ENCODE measurements around the gene REPS1. TPM values are rescaled to one million over a fixed set of nuclear protein-coding genes. Genes with fewer than 3 reads are reported as not detected.

The REPS1 gene
- total RNA-seq, 2 donors from 2014 or later: 43.1 to 86.0 TPM

DNA sequence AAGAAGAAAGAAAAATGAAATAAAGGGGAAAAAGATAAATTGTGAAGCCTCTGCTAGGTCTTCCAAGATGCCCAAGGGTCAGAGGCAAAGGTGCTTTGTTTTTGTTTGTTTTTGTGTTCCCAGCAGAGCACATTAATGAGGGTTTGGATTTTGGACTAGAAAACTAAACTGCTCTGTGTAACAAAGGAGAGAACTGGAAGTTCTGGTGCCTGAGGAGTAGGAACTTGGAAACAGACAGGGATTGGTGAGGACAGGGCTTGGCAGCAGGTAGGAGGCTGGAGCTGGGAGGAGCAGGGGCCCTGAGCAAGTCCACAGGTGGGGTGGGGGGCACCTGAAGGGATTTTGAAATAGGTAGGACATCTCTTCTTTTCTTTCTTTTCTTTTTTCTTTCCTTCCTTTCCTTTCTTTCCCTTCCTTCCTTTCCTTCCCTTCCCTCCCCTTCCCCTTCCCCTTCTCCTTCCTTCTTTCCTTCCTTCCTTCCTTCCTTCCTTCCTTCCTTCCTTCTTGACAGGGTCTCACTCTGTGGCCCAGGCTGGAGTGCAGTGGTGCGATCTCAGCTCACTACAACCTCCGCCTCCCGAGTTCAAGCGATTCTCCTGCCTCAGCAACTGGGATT lies 25.2 kb upstream of the REPS1 start:
- Histone ChIP-seq H3K9me3 (no peaks in the 10 kb centered on the region), H3K27me3 (replicated peaks; ENCODE audit: insufficient read depth) (no peaks in the 10 kb centered on the region), H3K27ac (no peak overlapping the region), H3K4me3 (no peak overlapping the region), H3K4me1 (ENCODE audit: control insufficient read depth in 1 of 2, low read depth in 2 of 2) (no peaks in the 10 kb centered on the region), H3K36me3 (no peaks in the 10 kb centered on the region)
- ATAC-seq (ENCODE audit: insufficient number of reproducible peaks, low FRiP score, low read depth): no peak
- no peak for DNase-seq (ENCODE audit: low spot score)
- TF ChIP-seq, protein P1, sequence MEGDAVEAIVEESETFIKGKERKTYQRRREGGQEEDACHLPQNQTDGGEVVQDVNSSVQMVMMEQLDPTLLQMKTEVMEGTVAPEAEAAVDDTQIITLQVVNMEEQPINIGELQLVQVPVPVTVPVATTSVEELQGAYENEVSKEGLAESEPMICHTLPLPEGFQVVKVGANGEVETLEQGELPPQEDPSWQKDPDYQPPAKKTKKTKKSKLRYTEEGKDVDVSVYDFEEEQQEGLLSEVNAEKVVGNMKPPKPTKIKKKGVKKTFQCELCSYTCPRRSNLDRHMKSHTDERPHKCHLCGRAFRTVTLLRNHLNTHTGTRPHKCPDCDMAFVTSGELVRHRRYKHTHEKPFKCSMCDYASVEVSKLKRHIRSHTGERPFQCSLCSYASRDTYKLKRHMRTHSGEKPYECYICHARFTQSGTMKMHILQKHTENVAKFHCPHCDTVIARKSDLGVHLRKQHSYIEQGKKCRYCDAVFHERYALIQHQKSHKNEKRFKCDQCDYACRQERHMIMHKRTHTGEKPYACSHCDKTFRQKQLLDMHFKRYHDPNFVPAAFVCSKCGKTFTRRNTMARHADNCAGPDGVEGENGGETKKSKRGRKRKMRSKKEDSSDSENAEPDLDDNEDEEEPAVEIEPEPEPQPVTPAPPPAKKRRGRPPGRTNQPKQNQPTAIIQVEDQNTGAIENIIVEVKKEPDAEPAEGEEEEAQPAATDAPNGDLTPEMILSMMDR (IDR thresholded peaks at IDR 0.05): no peak

DNA sequence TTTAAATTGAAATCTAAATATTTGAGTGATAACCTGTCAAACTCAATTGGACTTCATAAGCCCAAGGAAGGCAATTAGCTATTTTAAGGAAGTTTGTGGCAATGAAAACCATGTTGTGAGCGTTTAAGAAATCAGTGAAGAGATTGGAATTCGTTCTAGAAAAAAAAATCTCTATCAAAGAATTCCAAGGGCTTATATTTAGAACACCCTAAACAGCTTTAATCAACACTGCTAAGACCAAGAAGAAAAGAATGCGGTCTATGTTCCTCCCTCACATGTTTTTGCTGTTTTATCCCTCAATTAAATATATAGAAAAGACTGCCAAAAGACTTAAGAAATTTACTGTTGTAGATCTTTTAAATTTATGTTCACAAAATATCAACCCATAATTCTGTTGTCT lies 23.9 kb upstream of the REPS1 start:
- H3K4me3 ChIP-seq: no peak overlapping the region
- ATAC-seq (ENCODE audit: insufficient number of reproducible peaks, low FRiP score, low read depth): no peak
- no peak for DNase-seq (ENCODE audit: low spot score)
- H3K27me3 ChIP-seq (replicated peaks; ENCODE audit: insufficient read depth): no peaks in the 10 kb centered on the region
- no peaks in the 10 kb centered on the region for H3K4me1 ChIP-seq (ENCODE audit: control insufficient read depth in 1 of 2, low read depth in 2 of 2)
- H3K36me3 ChIP-seq: no peaks in the 10 kb centered on the region
- TF ChIP-seq, protein P1 (IDR thresholded peaks at IDR 0.05): no peak
- H3K9me3 ChIP-seq: no peaks in the 10 kb centered on the region
- H3K27ac ChIP-seq: no peak overlapping the region

DNA sequence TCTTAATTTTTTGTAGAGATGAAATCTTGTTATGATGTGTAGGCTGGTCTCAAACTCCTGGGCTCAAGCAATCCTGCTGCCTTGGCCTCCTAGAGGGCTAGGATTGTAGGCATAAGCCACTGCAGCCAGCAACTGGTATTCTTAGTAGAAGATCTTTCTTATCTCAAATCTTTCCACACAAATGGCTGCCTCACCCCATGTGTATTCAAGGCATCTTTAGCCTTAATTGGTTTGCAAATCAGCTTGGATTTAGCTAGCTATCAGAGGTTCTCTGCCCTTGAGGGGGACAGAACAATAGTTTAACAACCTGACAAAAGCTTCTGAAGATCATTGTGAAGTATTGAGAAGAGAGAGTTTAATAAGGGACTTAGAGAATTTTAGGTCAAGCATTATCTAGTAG lies 22.6 kb upstream of the REPS1 start:
- Histone ChIP-seq H3K27ac (no peak overlapping the region), H3K9me3 (no peaks in the 10 kb centered on the region), H3K4me3 (no peak overlapping the region), H3K27me3 (replicated peaks; ENCODE audit: insufficient read depth) (no peaks in the 10 kb centered on the region), H3K4me1 (ENCODE audit: control insufficient read depth in 1 of 2, low read depth in 2 of 2) (no peaks in the 10 kb centered on the region), H3K36me3 (no peaks in the 10 kb centered on the region)
- ATAC-seq (ENCODE audit: insufficient number of reproducible peaks, low FRiP score, low read depth) (no peak), DNase-seq (ENCODE audit: low spot score) (no peak)
- TF ChIP-seq, protein P1 (IDR thresholded peaks at IDR 0.05): no peak

DNA sequence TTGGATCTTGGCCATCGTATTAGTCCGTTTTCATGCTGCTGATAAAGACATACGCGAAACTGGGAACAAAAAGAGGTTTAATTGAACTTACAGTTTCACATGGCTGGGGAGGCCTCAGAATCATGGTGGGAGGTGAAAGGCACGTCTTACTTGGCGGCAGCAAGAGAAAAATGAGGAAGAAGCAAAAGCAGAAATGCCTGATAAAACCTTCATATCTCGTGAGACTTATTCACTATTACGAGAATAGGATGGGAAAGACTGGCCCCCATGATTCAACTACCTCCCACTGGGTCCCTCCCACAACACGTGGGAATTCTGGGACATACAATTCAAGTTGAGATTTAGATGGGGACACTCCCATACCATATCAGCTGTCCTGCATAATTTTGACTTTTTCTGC lies 20.1 kb upstream of the REPS1 start:
- TF ChIP-seq, protein P1 (IDR thresholded peaks at IDR 0.05): no peak
- Histone ChIP-seq H3K4me1 (ENCODE audit: control insufficient read depth in 1 of 2, low read depth in 2 of 2) (no peaks in the 10 kb centered on the region), H3K9me3 (no peaks in the 10 kb centered on the region), H3K4me3 (no peak overlapping the region), H3K27me3 (replicated peaks; ENCODE audit: insufficient read depth) (no peaks in the 10 kb centered on the region), H3K36me3 (no peaks in the 10 kb centered on the region), H3K27ac (no peak overlapping the region)
- ATAC-seq (ENCODE audit: insufficient number of reproducible peaks, low FRiP score, low read depth) (no peak), DNase-seq (ENCODE audit: low spot score) (no peak)

DNA sequence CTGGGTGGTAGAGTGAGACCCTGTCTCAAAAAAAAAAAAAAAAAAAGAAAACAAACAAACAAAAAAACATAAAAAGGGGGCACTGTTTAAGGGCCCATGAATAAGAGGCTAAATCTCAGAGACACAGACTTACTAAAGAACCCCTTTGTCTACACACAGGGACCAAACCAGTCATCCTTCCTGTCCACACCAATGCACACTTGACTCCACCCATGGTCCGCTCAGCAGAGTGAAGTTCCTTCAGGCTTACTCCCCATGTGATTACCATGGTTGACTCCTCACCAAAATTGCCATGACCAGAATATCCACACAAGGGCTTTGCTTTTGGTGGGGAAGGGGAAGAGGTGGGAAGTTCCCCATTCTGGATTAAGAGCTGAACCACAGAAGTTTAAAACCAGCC lies 19.4 kb upstream of the REPS1 start:
- ATAC-seq (ENCODE audit: insufficient number of reproducible peaks, low FRiP score, low read depth): no peak
- no peak overlapping the region for H3K27ac ChIP-seq

More for the DNA sequence above, 19.4 kb upstream of the REPS1 start:
- Histone ChIP-seq H3K9me3 (no peaks in the 10 kb centered on the region), H3K4me3 (no peak overlapping the region), H3K4me1 (ENCODE audit: control insufficient read depth in 1 of 2, low read depth in 2 of 2) (no peaks in the 10 kb centered on the region), H3K36me3 (no peaks in the 10 kb centered on the region), H3K27me3 (replicated peaks; ENCODE audit: insufficient read depth) (no peaks in the 10 kb centered on the region)
- TF ChIP-seq, protein P1 (IDR thresholded peaks at IDR 0.05): no peak
- DNase-seq (ENCODE audit: low spot score): no peak
